SKM-1 (cell line): ENCODE results near the gene SIRT2.

ENCODE experiments used
- DNase-seq: peaks from one replicate; lab custom pipeline; 2025; ENCODE audit not compliant: unreplicated experiment; lab: John Stamatoyannopoulos, UW

Gene SIRT2

DNA sequence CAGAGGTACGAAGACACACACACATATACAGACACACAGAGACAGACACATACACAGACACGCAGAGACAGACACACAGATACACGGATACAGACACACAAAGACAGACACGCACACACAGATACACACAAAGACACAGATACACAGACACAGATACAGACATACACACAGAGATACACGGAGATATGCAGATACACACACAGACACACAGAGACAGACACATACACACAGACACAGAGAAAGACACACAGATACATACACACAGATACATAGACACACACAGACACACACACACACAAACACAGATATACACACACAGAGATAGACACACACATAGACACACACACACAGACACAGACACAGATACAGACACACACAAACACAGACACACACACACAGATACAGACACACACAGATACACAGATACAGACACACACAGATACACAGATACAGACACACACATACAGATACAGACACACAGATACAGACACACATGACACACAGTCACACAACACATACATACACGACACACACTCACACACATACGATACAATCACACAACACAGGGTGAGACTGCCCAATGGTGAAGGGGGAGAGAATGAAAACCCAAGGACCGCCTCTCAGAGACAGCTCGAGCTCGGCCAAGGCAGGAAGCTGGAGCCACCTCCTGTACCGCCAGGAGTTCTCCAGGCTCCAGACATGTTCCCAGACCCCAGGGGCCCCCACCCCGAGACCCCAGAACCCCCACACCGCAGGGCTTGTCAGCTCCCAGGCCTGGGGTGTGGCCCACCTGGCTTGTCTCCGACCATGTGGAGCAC lies 21.4 kb upstream of the SIRT2 start:
- no peak for DNase-seq

DNA sequence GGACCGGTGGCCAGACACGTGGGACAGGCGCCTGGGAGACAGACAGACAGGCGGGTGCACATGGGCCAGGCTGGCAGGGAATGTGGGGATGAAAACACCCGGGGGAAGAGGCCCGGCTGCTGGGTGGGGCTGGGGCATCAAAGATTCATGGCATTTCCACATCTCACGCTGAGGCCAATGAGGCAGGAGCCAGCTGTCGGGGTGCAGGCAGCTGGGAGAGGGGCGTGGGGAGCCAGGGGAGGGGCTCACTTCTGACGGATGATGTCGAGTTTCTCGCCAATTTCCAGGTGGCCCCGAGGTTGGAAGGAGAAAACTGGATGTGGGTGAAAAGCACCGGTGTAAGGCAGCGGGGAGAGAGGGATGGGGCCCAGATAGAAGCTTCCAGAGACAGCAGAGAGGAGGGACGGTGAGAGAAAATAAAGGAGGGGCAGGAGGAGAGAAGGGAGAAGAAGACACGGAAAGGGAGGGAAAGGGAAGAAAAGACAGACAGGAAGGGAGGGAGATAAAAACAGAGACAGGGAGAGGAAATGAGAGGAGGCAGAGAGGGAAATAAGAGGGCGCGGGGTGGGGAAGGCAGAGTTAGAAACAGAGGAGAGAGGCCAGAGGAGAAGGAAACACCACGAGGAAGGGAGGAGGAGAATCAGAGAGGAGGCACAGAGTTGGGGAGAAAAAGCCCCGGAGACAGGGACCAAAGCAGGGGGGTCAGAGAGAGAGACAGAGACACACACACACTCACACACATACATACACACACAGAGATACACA lies 20.6 kb upstream of the SIRT2 start:
- DNase-seq: no peak

DNA sequence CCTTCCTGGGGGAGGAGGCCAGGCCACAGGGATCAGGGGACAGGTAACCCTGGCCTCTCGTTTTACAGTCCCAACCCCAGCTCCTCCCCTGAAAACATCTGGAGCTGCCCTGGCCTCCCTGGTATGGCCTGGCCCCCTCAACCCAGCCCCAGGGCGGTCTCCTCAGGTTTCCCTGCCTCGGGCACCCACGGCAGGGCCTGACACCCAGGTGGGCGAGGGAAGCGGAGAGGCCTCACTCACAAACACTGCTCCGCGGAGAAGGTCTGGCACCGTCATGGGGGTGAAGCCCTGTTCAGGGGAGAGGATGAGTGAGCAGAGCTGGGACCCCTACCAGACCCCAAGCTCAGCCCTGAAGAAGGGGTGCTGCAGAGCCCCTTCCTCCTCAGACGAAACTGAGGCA lies 19.1 kb upstream of the SIRT2 start:
- DNase-seq: no peak

DNA sequence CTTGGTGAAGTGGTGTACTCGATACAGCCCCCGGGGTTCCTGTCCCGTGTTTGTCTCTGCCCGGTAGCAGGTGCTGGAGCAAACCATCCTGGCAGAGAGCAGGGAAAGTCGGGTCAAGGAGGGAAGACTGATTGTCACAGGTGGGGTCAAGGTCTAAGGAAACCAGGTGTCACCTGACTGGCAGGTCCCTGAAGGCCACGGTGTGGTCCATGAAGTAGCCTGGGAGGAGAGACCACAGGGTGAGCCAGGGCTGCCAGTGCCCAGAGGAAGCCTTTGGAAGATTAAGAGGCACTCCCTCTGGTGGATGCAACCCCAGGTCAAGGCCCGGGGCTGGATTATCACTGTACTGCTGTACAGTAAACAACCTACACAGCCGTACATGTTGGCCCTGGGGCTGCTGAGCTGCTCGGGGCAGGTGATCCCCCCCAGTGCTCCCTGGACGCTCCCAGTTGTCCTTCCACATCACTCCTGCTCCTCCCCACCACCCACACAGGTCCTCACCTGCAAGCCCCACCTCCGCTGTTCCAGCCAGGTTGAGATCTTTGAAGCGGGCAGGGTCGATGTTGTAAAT lies 18.6 kb upstream of the SIRT2 start:
- no peak for DNase-seq

DNA sequence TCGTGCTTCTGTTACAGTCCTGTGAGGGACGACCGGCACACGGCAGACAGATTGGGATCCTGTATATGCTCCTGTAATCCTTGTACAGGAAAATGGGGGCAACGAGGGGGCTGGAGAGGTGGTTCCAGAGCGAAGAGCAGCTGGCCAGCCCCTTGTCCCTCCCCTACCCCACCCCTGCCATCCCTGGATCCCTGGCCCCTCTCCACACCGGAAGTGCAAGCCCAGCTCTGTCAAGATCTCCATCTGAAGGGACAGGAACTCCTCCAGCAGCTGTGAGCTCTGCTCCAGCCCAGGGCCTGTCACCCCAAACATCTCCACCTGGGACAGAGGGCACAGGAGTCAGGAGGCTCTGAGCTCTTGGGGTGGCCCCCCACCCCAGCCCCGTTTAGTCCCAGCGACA lies 18.1 kb upstream of the SIRT2 start:
- no peak for DNase-seq

DNA sequence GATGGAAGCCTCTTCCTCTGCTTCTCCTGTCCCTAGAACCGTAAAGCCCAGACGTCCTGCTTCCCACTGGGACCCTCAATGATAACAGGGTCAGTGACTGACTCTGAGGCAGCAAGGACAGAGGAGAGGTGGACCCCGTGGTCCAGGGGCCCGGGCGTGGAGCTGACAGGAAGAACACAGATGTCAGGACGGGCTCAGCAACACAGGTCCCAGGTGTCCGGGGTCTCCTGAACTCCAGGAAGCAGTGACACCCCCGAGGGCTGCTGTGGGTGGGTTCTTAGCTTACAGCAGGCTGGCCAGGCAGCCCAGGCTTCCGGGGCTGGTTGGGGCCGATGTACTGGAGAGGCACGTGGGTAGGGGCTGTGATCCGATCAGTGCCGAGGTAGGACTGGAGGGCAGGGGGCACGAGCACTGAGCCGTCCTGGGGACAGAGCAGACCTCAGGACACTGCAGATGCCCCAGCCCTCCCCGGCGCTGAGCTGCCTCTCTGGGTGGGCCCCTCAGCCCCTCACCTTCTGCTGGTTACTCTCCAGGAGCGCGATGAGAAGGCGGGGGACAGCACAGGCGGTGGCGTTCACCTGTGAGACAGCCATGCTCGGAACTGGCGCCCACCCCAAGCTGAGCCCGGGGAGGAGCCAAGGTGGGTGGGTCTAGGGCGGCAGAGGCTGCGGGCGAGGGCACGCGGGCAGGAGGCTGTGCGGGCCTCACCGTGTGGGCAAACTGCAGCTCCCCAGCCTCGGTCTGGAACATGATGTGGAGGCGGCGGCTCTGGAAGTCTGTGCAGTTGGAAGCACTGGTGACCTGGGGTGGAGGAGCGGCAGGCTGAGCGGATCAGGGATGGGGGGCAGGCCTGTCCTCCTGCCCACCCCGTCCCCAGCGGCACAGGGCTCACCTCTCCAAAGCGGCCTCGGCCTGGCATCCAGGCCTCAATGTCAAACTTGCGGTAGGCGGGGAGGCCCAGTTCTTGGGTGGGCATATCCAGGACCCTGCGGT lies 16.2 kb upstream of the SIRT2 start:
- DNase-seq: no peak

DNA sequence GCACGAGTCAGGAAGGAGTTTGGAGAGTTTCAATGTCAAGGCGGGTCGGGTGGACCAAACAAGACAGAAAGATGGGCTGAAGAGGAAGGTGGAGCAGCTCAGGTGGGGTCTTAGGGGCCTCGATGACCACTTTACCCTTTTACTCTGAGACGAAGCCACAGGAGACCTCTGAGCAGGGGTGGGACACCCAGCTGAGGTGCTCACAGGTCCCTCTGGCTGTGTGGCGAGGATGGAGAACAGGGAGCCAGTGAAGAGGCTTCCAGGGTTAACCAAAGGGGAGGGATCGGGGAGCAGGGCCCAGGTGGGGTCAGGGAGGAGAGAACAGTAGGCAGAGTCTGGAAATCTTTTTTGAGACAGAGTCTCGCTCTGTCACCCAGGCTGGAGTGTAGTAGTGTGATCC lies 14.5 kb upstream of the SIRT2 start:
- DNase-seq: no peak

DNA sequence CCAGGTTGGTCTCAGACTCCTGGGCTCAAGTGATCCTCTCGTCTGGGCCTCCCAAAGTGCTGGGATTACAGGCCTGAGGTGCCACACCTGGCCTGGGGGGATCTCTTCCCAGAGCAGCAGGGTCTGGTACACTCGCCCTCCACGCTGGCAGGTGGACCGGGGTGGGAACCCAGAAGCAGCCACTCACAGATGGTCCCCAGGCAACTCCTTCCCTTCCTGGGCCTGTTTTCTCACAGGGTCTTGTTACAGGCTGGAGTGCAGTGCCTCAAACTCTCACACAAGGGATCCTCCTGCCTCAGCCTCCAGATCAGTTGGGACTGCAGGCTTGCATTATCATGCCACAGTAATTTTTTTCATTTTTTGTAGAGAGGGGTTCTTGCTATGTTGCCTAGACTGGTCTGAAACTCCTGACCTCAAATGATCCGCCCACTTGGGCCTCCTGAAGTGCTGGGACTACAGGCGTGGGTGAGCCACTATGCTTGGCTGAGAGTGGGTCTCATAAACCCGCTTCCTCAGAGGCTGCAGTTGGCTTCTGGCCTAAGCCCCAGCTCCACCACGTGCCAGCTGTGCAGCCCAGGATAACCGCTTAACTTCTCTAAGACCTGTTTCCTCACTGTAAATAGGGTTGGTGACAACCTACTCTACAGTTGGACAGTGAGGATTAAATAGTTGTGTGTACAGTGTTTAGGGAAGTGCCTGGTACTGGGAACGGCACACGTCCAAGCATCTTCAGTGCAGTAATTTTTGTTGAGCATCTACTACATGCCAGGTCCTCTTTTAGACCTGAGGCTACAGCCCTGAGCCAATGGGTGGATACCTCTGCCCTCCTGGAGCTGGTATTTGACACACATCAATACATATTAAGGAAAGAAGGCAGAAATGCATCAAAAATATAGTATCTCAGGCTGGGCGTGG lies 13.4 kb upstream of the SIRT2 start:
- no peak for DNase-seq

DNA sequence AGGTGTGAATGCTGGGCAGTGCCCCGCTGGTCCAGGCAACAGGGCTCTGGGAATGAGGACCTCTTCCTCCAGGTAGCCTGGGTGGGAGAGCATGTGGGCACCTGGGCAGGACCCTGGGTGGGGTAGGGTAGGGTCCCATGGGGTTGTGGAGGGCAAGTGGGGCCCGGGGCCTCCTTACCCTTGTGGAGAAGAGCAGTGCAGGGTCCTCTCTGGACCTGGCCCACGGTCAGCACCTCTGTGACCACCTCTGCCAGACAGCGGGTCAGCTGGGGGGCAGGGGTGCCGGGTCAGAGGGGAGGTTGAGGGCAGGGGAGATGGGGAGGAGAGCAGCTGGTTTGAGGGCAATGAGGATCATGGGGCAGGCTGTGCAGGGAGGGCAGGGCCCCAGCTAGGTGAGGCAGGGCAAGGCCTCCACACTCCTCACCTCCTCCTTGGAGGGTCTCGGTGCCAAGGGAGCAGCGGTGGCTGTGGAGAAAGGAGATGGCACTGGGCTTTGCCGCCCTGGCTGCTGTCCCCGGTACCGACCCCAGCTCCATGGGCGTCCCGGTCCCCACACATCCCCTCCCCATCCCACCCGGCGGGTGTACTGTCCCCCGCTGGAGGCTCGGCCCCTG lies 12.1 kb upstream of the SIRT2 start:
- no peak for DNase-seq

DNA sequence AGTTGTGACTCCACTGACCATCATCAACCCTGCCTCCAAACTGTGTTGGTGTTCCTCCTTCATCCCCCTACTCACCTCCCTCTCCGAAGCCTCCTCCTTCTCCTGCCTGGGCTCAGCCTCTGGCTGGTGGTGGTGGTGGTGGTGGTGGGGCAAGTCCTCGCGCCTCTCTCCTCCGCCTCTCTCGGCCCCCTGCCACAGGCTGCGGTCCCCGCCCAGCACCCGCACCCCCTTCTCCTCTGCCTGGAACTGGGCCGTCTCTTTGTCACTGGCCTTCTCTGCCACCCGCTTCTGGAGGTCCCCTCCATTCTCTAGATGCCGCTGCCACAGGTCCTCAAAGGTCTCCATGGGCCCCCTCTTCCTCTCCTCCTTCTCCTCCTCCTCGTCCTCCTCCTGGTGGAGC lies 11.1 kb upstream of the SIRT2 start:
- no peak for DNase-seq

DNA sequence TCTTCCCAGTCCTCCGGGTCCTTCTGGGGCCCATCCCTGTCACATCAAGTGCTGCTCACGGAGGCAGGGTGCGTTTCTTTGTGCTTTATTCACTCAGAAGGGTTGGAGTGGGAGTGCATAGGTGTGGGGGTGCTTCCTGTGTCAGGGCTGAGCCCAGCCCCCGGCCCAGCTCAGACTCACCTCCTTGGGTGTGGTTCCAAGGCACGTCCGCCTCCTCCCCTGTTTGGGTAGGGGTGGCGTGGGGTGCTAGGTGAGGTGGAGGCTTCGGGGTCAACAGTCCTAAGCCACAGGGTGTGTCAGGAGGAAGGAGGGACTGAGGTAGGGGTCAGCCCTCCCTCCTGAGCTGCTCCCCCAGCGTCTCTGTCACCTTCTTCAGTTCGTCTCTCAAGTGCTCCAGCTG lies 9.5 kb upstream of the SIRT2 start:
- no peak for DNase-seq

DNA sequence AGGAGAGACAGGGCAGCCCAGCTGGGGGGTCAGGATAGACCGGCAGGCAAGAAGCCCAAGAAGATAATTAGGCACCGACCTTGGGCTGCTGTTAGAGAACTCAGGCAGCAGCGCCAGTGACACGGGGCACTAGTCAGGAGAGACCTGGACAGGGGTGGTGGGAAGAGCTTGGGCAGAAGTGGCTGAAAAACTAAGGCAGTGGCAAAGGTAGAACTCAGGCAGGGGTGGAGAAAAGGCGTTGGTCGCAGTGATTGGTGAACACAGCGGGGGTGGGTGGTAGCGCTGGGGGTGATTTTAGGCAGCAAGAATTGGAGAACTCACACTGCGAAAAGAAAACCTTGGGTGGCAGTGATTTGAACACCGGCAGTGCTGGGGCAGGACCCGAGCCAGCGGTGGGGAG lies 8.3 kb upstream of the SIRT2 start:
- no peak for DNase-seq

DNA sequence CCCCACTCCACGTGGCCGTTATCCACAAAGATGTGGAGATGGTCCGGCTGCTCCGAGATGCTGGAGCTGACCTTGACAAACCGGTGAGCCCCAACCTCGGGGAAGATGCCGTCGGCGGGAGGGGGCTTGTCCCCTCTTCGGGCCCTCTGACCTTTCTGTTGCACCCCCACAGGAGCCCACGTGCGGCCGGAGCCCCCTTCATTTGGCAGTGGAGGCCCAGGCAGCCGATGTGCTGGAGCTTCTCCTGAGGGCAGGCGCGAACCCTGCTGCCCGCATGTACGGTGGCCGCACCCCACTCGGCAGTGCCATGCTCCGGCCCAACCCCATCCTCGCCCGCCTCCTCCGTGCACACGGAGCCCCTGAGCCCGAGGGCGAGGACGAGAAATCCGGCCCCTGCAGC lies 7.8 kb upstream of the SIRT2 start:
- DNase-seq: no peak

DNA sequence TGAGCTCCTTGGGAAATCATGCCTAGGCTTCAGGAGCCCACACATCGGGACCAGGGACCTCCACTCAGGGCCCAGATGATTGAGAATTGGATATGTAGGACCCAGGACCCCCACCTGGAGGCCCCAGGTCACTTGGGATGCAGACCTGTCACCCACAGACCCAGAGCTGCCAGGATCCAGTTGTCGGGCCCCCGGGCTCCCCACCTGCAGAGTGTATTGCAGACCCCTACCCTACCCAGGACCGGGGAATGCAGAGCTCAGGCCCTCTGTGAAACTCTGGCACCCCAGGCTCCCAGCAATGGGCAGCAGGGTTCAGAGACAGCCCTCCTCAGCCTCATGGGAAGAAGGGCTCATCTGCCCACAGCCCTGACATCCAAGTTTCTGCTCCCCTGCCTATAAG lies 6.2 kb upstream of the SIRT2 start:
- no peak for DNase-seq

DNA sequence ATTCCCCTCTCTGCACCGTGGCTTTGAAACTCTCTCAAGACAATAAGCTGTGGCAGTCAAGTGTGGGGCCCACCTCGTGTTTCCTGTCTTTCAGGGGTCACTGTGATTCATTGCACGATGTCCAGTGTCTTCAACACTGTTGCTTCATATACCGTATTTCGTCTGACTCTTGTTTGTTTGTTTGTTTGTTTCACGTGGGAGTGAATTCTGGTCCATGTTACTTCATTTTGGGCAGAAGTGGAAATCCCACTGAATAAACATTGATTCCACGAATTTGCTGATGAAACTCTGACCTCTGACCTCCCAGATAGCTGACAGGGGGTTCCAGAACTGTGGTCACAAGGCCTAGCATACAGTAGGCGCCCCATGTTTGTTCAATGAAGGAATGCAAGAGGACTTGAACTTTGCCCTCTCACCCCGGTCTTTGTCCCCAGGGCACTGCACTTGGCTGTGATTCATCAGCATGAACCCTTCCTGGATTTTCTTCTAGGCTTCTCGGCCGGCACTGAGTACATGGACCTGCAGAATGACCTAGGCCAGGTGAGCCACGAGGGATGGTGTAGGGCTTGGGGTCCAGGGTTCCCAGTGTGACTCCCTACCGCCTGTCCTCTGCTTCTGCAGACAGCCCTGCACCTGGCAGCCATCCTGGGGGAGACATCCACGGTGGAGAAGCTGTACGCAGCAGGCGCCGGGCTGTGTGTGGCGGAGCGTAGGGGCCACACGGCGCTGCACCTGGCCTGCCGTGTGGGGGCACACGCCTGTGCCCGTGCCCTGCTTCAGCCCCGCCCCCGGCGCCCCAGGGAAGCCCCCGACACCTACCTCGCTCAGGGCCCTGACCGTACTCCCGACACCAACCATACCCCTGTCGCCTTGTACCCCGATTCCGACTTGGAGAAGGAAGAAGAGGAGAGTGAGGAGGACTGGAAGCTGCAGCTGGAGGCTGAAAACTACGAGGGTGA lies 5.4 kb upstream of the SIRT2 start:
- no peak for DNase-seq

DNA sequence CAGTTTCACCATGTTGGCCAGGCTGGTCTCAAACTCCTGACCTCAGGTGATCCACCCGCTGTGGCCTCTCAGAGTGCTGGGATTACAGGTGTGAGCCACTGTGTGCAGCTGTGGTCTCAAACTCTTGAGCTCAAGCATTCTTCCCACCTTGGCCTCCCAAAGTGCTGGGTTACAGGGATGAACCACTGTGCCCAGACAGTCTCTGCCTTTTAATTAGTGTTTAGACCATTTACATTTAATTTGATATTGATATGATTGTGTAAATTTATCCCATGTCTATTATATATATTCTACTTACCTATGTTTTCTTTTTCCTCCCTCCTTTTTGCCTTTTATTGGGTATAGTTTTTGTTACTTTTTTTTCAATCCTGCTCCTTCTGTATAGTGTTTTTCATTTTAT lies 2.3 kb upstream of the SIRT2 start:
- DNase-seq: no peak

DNA sequence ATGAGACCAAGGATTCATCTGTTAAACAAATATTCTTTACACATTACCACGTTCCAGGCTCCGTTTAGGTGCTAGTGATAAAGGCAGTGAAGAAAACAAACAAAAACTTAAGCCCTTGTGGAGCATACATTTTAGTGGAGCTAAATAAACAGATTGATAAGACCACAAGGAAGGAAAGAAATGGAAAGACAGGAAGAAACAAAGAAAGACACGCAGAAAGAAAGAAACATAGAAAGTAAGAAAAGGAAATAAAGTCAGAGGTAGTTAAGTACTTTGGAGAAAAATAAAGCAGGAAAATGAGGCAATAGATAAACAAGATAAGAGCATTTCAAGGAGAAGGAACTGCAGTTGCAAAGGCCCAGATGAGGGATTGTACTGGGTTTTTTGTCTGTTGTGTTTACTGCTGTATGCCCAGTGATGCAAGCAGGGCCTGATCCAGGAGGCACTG lies 1.3 kb upstream of the SIRT2 start:
- DNase-seq: no peak

DNA sequence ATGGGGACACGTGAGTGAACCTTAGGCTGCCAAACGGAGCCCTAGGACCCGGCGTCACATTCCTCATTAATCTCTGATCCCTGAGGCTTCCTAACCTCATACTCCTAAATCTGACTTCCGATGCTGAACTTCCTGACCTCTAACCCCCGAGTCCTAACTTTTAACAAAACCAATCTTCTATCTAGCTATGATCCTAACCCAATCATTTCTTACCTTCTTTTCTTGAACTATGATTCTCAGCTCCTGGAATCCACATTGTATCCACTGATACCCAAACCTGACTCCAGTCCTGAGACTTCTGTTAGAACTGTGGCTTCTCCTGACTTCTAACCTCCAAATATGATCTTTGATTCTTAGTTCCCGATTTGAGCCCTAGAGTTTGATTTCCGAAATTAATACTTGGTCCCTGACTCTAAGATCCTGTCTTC lies 798 bp upstream of the SIRT2 start:
- DNase-seq: no peak
